Measurements from ENCODE around the gene CXorf38.

GRCh38 chrX:40644176-40644575 is 3.2 kb downstream of the CXorf38 start:
- no peak for TF ChIP-seq REST (IDR thresholded peaks at IDR 0.05; ENCODE audit: low read depth)
- TF ChIP-seq TCF12 (IDR thresholded peaks at IDR 0.05; ENCODE audit: low read depth) = no peak
- TF ChIP-seq CREB1 (IDR thresholded peaks at IDR 0.05; ENCODE audit: low read depth) = no peak
- TF ChIP-seq YY1 (IDR thresholded peaks at IDR 0.05; ENCODE audit: low read depth) = no peak
- no peak for TF ChIP-seq NFIC (IDR thresholded peaks at IDR 0.05)
- no peak for TF ChIP-seq MAX (IDR thresholded peaks at IDR 0.05)
- no peak for TF ChIP-seq FOXM1 (IDR thresholded peaks at IDR 0.05; ENCODE audit: borderline replicate concordance, low read depth)

Data from Ishikawa (cell line).